ENCODE measurements around the gene SRGAP1.

- no peak for TF ChIP-seq CTCF (IDR thresholded peaks at IDR 0.05)
- no peak for TF ChIP-seq EP300 (IDR thresholded peaks at IDR 0.05)
These were observed 65.2 kb downstream of the SRGAP1 start for GRCh38 chr12:63909746-63910145.

All from upper lobe of left lung (tissue), 4 donors.